GOT3 (cell line): ENCODE measurements around the gene TRPM2.
"Not testable (repeated sequence)": the region's sequence is repeated elsewhere in the genome, so short reads cannot be mapped to it uniquely, and the experiment has no call there.

ENCODE experiments used
- DNase-seq: peaks from one replicate; lab custom pipeline; 2025; ENCODE audit warnings: mixed read lengths; lab: John Stamatoyannopoulos, UW

Gene TRPM2

DNA sequence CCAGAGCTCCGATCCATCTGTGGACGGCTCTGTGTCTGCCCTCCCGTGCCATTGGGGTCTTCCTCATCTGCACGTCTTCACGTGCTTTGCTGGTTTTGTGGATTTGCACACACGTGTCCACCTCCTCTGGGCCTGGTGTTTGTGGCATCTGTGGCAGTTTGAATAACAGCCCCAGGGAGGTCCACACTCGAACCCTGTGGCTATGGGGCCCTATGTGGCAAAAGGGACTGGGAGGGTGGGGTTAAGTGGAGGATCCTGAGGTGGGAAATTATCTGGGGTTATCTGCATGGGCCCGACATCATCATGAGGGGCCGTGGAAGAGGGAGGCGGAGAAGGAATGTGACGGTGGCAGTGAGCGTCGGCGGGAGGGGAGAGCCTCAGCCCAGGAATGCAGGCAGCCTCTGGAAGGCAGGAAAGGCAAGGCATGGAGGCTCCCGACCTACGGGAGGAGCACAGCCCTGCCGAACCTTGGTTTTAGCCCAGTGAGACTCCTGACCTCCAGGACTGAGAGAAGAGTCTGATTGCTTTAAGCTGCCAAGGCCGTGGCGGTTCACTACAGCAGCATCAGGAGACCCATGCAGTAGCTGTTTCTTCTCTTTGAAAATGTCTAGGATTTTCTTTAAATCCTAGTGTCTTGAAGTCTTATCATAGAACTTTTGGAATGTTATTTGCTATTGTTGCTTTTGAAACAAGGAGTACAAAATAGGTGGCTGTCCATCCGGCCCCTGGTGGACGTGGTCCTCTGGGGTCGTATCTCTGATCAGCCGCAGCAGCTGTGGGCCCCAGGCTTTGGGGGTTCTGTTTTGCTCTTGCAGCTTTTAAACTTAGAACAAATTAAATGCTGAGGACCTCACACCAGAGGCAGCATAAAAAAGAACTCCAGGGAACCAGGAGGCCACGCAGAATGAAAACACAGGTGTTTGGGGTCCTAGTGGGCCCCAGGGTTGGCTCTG is 61.9 kb downstream of the TRPM2 start:
- DNase-seq, result no peak

DNA sequence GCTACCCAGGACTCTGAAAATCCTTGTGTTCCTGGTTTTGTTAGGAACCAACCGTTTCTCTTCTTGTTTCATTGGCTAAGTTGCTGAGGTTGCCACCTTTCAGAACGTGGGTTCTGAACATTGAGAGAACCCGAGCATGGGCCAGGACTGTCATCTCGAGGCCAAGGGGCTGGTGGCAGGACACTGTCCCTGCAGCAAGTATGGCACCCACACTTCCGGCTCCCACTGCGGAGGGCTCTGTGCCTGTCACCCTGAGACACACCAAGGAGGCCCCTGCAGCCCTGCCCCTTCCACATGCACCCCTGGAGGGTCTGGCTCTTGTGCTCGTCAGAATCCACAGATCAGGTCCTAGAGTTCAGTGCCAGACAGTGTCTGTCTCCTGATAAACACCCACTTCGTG is 62.8 kb downstream of the TRPM2 start:
- DNase-seq, result no peak

- DNase-seq, result not testable (repeated sequence)
Measured at GRCh38 chr21:44417621-44418107, 64.2 kb downstream of the TRPM2 start.

GRCh38 chr21:44418108-44418875 is 64.9 kb downstream of the TRPM2 start:
- no peak for DNase-seq

GRCh38 chr21:44418876-44419230 is 65.4 kb downstream of the TRPM2 start:
- DNase-seq, result no peak

GRCh38 chr21:44419679-44420078 is 66.3 kb downstream of the TRPM2 start:
- DNase-seq, result no peak

- no peak for DNase-seq
Measured at GRCh38 chr21:44420416-44421205, 67.2 kb downstream of the TRPM2 start.

DNA sequence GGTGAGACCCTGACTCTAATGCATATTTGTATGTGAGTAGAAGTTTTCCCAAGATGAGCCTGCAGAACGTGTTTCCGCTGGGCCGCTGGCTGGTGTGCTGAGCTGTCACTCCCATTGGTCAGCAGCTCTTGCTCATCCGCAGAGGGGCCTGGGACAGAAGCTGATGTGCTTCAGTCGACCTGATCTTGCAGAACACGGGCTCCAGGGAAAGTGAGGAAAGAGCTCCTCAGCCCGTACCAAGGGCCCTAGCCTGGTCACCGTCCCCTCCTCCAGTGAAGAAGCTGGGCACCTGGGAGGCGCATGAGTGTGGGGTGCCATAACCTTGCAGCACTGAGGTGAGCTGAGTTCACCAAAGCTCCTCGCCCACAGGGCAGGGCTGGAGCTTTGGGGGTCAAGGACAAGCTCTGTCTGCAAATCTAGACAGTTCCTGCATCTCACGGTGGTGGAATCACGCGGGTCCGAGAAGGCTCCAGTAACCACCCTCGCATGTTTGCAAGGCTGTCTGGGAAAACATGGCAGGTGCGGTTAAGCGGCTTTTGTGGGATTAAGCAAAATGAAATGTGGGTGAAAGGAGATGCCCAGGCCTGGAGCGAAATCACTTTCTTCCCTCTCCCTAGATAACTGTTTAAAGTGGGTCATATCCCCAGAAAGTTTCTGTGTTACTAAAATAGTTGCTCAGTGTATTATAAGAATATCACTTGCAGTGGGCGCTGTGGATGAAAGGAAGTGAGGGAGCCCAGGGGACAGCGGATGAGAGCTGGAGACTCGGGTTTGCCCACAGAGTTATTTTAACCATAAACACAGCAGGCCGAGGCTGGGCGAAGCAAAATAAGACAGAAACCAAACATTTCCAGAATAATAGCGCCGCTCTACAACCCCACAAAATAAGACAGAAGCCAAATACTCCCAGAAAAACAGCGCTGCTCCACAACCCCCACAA is 68.8 kb downstream of the TRPM2 start:
- no peak for DNase-seq

- no peak for DNase-seq
Measured at GRCh38 chr21:44423312-44423821, 69.9 kb downstream of the TRPM2 start.

DNA sequence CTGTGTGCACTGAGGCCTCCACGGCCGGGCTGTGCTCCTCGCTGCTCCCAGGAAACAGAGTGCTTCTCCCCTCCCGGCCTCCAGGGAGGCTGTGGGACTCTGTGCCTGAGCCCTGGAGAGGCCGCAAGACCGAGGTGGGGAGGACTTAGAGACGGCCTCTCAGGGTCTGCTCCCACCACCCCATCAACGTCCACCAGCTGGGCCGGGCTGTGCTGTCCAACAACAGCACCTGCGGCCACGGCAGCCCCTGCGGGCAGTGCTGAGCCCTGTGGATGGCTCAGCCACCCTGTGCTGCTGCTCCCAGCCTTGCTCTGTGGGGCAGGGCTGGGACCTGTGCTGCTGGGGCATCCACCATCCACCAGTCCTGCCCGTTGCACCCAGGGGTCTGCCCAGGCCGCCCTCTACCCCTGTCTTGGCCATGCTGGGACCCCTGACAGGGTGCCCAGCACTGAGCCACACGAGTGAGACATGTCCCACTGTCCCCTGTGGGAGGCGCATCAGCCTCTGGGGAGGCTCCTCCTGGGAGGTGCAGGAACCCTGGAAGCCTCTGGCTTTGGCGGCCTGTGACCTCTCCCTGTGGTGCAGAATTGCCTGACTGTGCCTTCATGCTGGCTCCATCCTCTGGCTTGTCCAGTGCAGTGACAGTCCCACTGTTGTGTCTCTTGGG is 70.7 kb downstream of the TRPM2 start:
- no peak for DNase-seq

GRCh38 chr21:44424608-44425306 is 71.3 kb downstream of the TRPM2 start:
- no peak for DNase-seq

GRCh38 chr21:44425307-44425894 is 72.0 kb downstream of the TRPM2 start:
- no peak for DNase-seq

- DNase-seq, result no peak
Measured at GRCh38 chr21:44425895-44426662, 72.7 kb downstream of the TRPM2 start.

DNA sequence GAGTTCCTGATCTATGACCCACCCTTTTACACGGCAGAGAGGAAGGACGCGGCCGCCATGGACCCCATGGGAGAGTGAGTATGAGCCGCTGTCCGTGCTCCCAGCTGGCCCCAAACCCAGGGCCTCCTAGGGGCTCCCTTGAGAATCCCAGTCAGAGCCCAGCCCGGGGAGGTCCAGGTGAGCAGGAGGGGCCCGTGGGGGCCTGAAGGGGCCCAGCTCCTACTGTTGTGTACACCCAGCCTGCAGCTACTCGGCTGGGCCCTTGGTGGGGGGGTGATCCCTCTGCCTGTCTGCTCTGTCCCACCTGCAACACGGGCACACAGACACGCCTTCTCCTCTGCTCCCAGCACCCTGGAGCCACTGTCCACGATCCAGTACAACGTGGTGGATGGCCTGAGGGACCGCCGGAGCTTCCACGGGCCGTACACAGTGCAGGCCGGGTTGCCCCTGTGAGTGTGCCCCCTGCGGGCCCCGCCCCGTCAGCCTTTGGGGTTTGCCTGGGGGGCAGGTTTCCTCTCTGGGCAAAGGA is 73.3 kb downstream of the TRPM2 start:
- no peak for DNase-seq

DNA sequence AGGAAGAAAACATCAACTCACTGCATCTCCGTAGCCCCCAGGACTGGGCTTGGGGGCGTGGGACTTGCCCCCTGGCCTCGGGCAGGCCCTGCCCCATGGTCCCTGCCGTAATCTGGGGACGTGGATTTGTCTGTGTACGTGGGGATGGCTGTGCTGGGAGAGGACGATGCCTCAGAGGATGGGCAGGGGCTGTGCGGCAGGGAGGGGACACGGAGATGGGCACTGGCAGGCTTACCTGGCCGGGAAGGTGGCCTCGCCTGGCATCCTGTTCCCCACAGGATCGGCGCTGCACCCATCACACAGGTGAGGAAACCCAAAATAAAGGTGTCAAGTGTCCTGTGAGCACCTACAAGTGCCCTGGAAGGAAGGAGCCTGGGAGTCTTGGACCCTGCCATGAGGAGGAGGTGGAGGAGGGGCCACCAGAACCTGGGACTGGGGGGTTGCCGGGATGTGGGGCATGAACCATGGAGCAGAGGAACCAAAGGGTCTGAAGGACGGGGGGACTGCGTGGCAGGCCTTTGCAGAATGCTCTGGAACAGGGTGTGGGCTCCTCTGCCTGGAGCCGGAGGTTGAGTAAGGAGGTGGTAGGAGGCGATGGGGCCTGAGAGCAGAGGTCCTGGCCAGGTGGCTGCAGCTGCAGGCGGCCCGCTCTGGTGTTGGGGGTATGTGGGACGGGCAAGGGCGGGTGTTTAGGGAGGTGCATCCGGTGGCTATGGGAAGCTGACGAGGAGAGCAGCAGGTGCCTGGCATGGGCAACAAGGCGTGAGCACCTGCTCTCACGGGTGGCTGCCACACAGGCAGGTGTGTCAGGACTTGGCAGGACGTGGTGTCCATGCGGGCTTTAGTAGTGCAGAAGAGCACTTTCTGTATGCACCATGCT is 74.1 kb downstream of the TRPM2 start:
- no peak for DNase-seq

- DNase-seq, result no peak
Measured at GRCh38 chr21:44428281-44428960, 75.0 kb downstream of the TRPM2 start.

DNA sequence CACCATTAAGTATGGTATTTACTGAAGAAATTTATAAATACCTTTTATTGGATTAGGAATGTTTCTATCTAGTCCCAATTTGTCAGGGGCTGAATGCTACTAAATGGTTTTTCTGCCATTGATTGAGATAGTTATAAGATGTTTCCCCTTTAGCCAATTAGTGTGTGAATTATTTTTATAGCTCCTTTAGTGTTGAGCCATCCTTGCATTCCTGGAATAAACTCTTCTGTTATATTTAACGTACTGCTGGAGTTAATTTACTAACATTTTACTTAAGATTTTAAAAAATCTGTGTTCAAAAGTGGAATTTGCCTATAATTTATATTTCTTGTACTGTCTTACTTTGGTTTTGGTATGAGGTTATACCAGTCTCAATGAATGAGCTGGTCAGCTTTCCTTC is 76.5 kb downstream of the TRPM2 start:
- DNase-seq, result no peak
